Measurements from ENCODE around the gene PLEKHH2.

GRCh38 chr2:43692428-43692994 lies 55.5 kb downstream of the PLEKHH2 start:
- TF ChIP-seq EZH2 (IDR thresholded peaks at IDR 0.05), result no peak
- TF ChIP-seq POLR2AphosphoS5 (IDR thresholded peaks at IDR 0.05; ENCODE audit: borderline replicate concordance, low read depth, low read length), result no peak
- TF ChIP-seq FOXP2 (optimal IDR thresholded peaks at IDR 0.05; ENCODE audit: control extremely low read depth, extremely low read length, insufficient read depth), result no peak

Data from SK-N-MC (cell line).